Astrocyte (in vitro differentiated cells and primary cell): ENCODE results near the gene ZFPM1.

Source experiments
- EZH2 ChIP-seq: IDR thresholded peaks from 2 replicates; pipeline ENCODE4 v1.6.1; 2012; ENCODE audit warnings: mild to moderate bottlenecking, low read length, inconsistent platforms; ENCODE audit not compliant: insufficient read depth
- TF ChIP-seq, protein P1 (sequence below): IDR thresholded peaks from 2 replicates; pipeline ENCODE4 v1.5.1; 2011; ENCODE audit warnings: low read depth, mild to moderate bottlenecking, inconsistent platforms, low read length, moderate library complexity; ENCODE audit not compliant: insufficient read depth

DNA sequence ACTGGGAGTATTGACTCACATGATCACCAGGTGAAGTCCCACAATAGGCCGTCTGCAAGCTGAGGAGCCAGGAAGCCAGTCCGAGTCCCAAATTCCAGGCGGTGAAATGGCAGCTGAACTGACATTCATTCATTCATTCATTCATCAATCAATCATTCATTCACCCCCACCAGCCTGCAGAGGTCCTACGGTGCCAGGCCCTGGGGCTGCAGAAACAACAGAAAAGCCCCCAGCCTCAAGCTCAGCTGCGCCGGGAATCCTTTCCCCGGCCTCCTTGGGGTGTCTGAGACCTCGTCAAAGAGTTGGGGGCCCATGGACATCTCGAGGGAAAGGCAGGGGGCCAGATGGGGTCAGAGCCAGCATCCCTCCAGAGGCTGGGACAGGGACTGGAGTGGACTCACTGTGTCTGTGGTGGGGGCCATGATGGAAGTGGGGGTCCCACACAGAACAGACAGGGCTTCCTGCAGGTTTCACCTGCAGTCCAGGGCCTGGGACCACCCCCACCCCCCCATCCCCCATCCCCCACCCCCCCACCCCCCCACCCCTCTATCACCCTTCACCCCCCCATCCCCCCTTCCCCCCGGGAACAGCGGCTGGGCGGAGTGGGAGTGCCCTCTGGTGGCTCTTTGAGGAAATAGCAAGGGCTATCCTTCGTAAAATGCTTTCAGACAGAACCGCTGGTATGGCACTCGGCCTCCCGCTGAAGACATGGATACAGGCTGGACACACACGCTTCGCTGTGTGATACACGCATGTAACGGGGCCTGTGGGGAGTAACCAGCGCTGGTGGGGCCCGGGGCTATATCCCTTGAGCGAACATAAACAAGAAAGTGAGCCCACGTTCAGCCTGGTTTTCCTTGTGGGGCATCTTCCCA is 108.6 kb downstream of the ZFPM1 start:
- TF ChIP-seq, protein P1, sequence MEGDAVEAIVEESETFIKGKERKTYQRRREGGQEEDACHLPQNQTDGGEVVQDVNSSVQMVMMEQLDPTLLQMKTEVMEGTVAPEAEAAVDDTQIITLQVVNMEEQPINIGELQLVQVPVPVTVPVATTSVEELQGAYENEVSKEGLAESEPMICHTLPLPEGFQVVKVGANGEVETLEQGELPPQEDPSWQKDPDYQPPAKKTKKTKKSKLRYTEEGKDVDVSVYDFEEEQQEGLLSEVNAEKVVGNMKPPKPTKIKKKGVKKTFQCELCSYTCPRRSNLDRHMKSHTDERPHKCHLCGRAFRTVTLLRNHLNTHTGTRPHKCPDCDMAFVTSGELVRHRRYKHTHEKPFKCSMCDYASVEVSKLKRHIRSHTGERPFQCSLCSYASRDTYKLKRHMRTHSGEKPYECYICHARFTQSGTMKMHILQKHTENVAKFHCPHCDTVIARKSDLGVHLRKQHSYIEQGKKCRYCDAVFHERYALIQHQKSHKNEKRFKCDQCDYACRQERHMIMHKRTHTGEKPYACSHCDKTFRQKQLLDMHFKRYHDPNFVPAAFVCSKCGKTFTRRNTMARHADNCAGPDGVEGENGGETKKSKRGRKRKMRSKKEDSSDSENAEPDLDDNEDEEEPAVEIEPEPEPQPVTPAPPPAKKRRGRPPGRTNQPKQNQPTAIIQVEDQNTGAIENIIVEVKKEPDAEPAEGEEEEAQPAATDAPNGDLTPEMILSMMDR: peak; percentile 54
- no peak for TF ChIP-seq EZH2
